ENCODE results near the gene STAM2. TPM values are rescaled to one million over a fixed set of nuclear protein-coding genes. Genes with fewer than 3 reads are reported as not detected.
"Not testable (repeated sequence)": the region's sequence is repeated elsewhere in the genome, so short reads cannot be mapped to it uniquely, and the experiment has no call there.

STAM2 gene
- total RNA-seq, 2 donors from 2014 or later = 25.7 to 34.0 TPM

GRCh38 chr2:152198499-152198898 is 22.9 kb upstream of the STAM2 start:
- intact Hi-C loops (cut with DNase I) = loop anchor here (10.0 kb wide), 1 partner anchor 136 kb away; the partner anchor contains the start of gene FMNL2
- no peak overlapping the region for H3K27ac ChIP-seq
- TF ChIP-seq POLR2A (IDR thresholded peaks at IDR 0.05) (no peak), CTCF (IDR thresholded peaks at IDR 0.05) (no peak)
- ATAC-seq (no peak), DNase-seq (no peak)
- no peaks in the 10 kb centered on the region for H3K36me3 ChIP-seq (replicated peaks in 1 of 2; ENCODE audit: insufficient read depth in 1 of 2, low read depth in 2 of 2)
- H3K9me3 ChIP-seq = no peaks in the 10 kb centered on the region
- H3K27me3 ChIP-seq = no peaks in the 10 kb centered on the region
- H3K4me1 ChIP-seq = peaks cover 10% of the 10 kb centered on the region
- H3K4me3 ChIP-seq = no peak overlapping the region
- 96 to 100% methylated on average over 2 of the region's 2 CpGs for WGBS, 2 donors

- not testable (repeated sequence) for H3K27me3 ChIP-seq; H3K4me1 ChIP-seq; DNase-seq; ATAC-seq; H3K36me3 ChIP-seq (replicated peaks in 1 of 2; ENCODE audit: insufficient read depth in 1 of 2, low read depth in 2 of 2); H3K4me3 ChIP-seq; H3K9me3 ChIP-seq; H3K27ac ChIP-seq
- intact Hi-C loops (cut with DNase I) = loop anchor here (10.0 kb wide), 1 partner anchor 137 kb away; the partner anchor contains the start of gene FMNL2
- WGBS, 2 donors = 0 to 43% methylated on average over 1 of the region's 1 CpG
Measured at GRCh38 chr2:152197508-152198284, 22.1 kb upstream of the STAM2 start.

DNA sequence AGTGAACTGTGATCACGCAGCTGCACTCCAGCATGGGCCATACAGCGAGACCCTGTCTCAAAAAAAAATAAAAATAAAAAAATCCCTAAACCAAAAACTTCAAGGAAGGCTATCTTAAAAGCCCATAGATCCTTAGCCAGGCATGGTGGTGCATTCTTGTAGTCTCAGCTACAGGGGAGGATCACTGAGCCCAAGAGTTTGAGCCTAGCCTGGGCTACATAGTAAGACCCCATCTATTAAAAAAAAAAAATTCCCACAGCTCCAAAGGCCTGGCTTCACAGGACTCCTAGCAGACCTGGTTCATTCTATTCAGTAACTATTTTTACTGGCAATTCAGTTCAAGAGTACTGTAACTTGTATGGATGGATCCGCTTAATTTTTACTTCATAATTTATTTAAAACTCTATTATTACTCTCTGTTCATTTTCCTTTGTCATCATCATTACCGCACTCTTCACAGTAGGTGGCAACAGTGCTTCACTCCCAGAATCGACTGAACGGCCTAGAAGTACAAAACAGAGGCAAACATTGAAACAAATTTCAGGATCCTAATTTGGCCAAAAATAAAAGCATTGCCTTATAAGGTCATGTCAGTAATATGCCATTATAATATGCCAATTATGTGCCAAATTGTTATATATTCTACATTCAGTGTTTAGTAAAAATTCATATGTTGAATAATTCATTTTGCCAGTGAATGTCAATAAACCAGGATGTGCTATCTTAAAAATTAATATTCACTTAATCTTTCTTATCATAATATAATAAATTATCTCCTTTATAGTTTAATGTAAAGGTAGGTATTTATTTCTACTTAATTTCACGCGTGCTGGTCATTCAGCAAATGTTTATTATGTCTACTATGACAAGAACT is 14.3 kb upstream of the STAM2 start:
- Histone ChIP-seq H3K36me3 (replicated peaks in 1 of 2; ENCODE audit: insufficient read depth in 1 of 2, low read depth in 2 of 2) (no peaks in the 10 kb centered on the region), H3K9me3 (no peaks in the 10 kb centered on the region), H3K4me3 (no peak overlapping the region), H3K4me1 (no peaks in the 10 kb centered on the region), H3K27me3 (no peaks in the 10 kb centered on the region), H3K27ac (no peak overlapping the region)
- TF ChIP-seq CTCF (IDR thresholded peaks at IDR 0.05) (peak; percentile 65 to 92 (median 87)), POLR2A (IDR thresholded peaks at IDR 0.05) (no peak)
- WGBS, 2 donors = 27 to 30% methylated on average over 8 of the region's 8 CpGs
- intact Hi-C loops (cut with DNase I) = loop anchor here (5.0 to 10.0 kb wide), 2 partner anchors 145 to 447 kb away; partner anchors contain the start of gene FMNL2
- DNase-seq (peak; percentile 32 to 60 (median 41)), ATAC-seq (peak; percentile 69)

DNA sequence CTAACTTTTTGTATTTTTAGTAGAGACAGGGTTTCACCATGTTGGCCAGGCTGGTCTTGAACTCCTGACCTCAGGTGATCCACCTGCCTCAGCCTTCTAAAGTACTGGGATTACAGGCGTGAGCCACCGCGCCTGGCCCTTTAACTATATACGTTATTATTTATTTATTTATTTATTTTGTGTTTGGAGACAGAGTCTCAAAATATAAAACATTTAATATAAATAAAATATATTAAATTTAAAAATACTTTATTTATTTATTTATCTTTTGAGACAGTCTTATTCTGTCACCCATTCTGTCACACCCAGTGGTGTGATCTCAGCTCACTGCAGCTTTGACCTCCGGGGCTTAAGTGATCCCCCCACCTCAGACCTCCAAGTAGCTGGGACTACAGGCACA is 11.2 kb upstream of the STAM2 start:
- H3K9me3 ChIP-seq; H3K4me3 ChIP-seq; DNase-seq; ATAC-seq; H3K4me1 ChIP-seq; H3K27ac ChIP-seq; H3K36me3 ChIP-seq (replicated peaks in 1 of 2; ENCODE audit: insufficient read depth in 1 of 2, low read depth in 2 of 2); intact Hi-C loops (cut with DNase I); H3K27me3 ChIP-seq: not testable (repeated sequence)
- WGBS, 2 donors = 78 to 85% methylated on average over 5 of the region's 5 CpGs

DNA sequence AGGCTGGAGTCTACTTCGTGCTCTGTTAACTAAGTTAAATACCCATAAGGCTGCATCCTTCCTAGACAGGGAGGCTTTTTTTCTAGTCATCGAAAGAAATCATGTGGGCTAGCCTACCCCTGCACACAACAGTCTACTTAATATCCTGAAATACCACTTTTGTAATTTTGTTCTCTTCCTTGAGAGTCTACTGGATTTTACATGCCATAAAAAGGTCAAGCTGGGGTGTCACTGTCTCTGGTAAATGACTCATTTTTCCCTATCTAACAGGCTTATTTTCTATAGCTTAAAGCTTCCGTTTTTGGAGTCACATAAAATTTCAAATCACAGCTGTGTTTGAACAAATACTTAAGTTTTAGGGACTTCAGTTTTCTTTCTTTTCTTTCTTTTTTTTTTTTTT is 10.7 kb upstream of the STAM2 start:
- Histone ChIP-seq H3K27ac (no peak overlapping the region), H3K36me3 (replicated peaks in 1 of 2; ENCODE audit: insufficient read depth in 1 of 2, low read depth in 2 of 2) (no peaks in the 10 kb centered on the region), H3K9me3 (no peaks in the 10 kb centered on the region), H3K27me3 (no peaks in the 10 kb centered on the region), H3K4me3 (no peak overlapping the region), H3K4me1 (no peaks in the 10 kb centered on the region)
- intact Hi-C loops (cut with DNase I) = no loop called here
- ATAC-seq (no peak), DNase-seq (no peak)
- TF ChIP-seq POLR2A (IDR thresholded peaks at IDR 0.05) (no peak), CTCF (IDR thresholded peaks at IDR 0.05) (no peak)
- 56 to 76% methylated on average over 3 of the region's 3 CpGs for WGBS, 2 donors

All from body of pancreas (tissue), 4 donors.